HepG2 (cell line): Measurements from ENCODE around the gene TMIGD3. TPM values are rescaled to one million over a fixed set of nuclear protein-coding genes. Genes with fewer than 3 reads are reported as not detected.

ENCODE experiments used
- CREM ChIP-seq, 2 experiments: sonication (generic) in 1 of 2; formaldehyde crosslinking in 1 of 2; IDR thresholded peaks; 2 replicates each; pipeline versions ENCODE4 v1.4.0 to v1.6.1; 2016 to 2020; ENCODE audit warnings: antibody characterized with exemption in 1 of 2, mild to moderate bottlenecking in 1 of 2, missing genetic modification reagents in 1 of 2
- DDIT3 ChIP-seq: sonication (generic); formaldehyde crosslinking; IDR thresholded peaks from 2 replicates; pipeline ENCODE4 v1.4.0; 2020; ENCODE audit warnings: mild to moderate bottlenecking, missing genetic modification reagents
- EED ChIP-seq: sonication (generic); formaldehyde crosslinking; IDR thresholded peaks from 2 replicates; pipeline ENCODE4 v1.5.0; 2020; ENCODE audit warnings: mild to moderate bottlenecking, missing genetic modification reagents
- ELF1 ChIP-seq: sonication (generic); formaldehyde crosslinking; IDR thresholded peaks from 2 replicates; pipeline ENCODE4 v1.4.0; 2020; ENCODE audit warnings: missing genetic modification reagents
- EZH2 ChIP-seq: conservative IDR thresholded peaks from 2 replicates; pipeline ENCODE4 v1.6.1; 2012; ENCODE audit warnings: mild to moderate bottlenecking, low read depth, low read length, moderate library complexity
- ISX ChIP-seq: sonication (generic); formaldehyde crosslinking; conservative IDR thresholded peaks from 2 replicates; pipeline ENCODE4 v1.5.0; 2020; ENCODE audit warnings: missing genetic modification reagents
- KAT2B ChIP-seq: fragments of 150-350 bp; IDR thresholded peaks from 2 replicates; pipeline ENCODE4 v1.6.1; 2014; ENCODE audit warnings: low read depth, low read length, borderline replicate concordance
- RARA ChIP-seq: IDR thresholded peaks from 2 replicates; pipeline ENCODE4 v1.6.1; 2016; ENCODE audit warnings: missing genetic modification reagents, missing compliant biosample characterization
- SATB2 ChIP-seq: sonication (generic); formaldehyde crosslinking; IDR thresholded peaks from 2 replicates; pipeline ENCODE4 v1.5.0; 2020; ENCODE audit warnings: missing genetic modification reagents
- ZBTB40 ChIP-seq, 2 experiments: fragments of 450-650 bp in 1 of 2; sonication (generic) in 1 of 2; formaldehyde crosslinking in 1 of 2; IDR thresholded peaks; 2 replicates each; pipeline versions ENCODE4 v1.6.1 to v1.8.0; 2016 to 2022; ENCODE audit warnings: antibody characterized with exemption in 1 of 2, mild to moderate bottlenecking in 1 of 2, missing genetic modification reagents in 1 of 2
- ZKSCAN8 ChIP-seq: IDR thresholded peaks from 2 replicates; pipeline ENCODE4 v1.6.1; 2016; ENCODE audit warnings: borderline replicate concordance, missing genetic modification reagents, missing compliant biosample characterization
- ZNF451 ChIP-seq: sonication (generic); formaldehyde crosslinking; IDR thresholded peaks from 2 replicates; pipeline ENCODE4 v1.5.0; 2020; ENCODE audit warnings: mild to moderate bottlenecking, missing genetic modification reagents
- ZNF550 ChIP-seq: sonication (generic); formaldehyde crosslinking; IDR thresholded peaks from 2 replicates; pipeline ENCODE4 v1.4.0; 2020; ENCODE audit warnings: mild to moderate bottlenecking, missing genetic modification reagents, borderline replicate concordance
- ZNF558 ChIP-seq: sonication (generic); formaldehyde crosslinking; IDR thresholded peaks from 2 replicates; pipeline ENCODE4 v1.9.0; 2022; ENCODE audit warnings: mild to moderate bottlenecking, missing genetic modification reagents, borderline replicate concordance
- ZNF639 ChIP-seq: conservative IDR thresholded peaks from 2 replicates; pipeline ENCODE4 v1.6.1; 2018; ENCODE audit warnings: missing genetic modification reagents
- polyA plus RNA-seq, 8 experiments: library from polyadenylated mRNA; depleted of rRNA in 3 of 8; stranded (reverse) in 7 of 8; unstranded in 1 of 8; fragments of >200 nt; fragmentation: Illumina TruSeq in 4 of 8; extraction: Trizol in 4 of 8; gene quantifications; 2 replicates each; pipeline versions ENCODE4 v1.2.1 to v1.2.3, GENCODE V29; 2011 to 2016; ENCODE audit warnings: low read depth in 4 of 8, missing spikeins in 1 of 8, mixed read lengths in 1 of 8; ENCODE audit not compliant: insufficient read depth in 1 of 8
- total RNA-seq, 5 experiments: library from RNA; depleted of rRNA; stranded (reverse); fragments of >200 nt; fragmentation: Illumina TruSeq; extraction: Trizol; gene quantifications; 2 replicates each; pipeline ENCODE4 v1.2.3, GENCODE V29; 2016; ENCODE audit warnings: low read depth in 1 of 5

TMIGD3 gene
- total and polyA plus RNA-seq, 2 of the 13 experiments (the other 11 are each of a cell fraction or from before 2014, with no cell fraction given) = not detected

- TF ChIP-seq RARA (no peak), ZNF451 (CRISPR knock-in tag) (no peak), ISX (CRISPR knock-in tag) (no peak), DDIT3 (no peak), ZNF558 (CRISPR knock-in tag) (no peak), EED (CRISPR knock-in tag) (no peak), ZNF550 (CRISPR knock-in tag) (no peak), ELF1 (CRISPR knock-in tag) (no peak), ZNF639 (CRISPR knock-in tag) (no peak), EZH2 (no peak), ZKSCAN8 (no peak), ZBTB40 (IDR thresholded peaks at IDR 0.05) (no peak), ZBTB40 (CRISPR knock-in tag; IDR thresholded peaks at IDR 0.05) (no peak), KAT2B (no peak), SATB2 (CRISPR knock-in tag) (no peak), CREM (IDR thresholded peaks at IDR 0.05) (no peak), CREM (CRISPR knock-in tag; IDR thresholded peaks at IDR 0.05) (no peak)
Measured at GRCh38 chr1:111501645-111502044, 1.8 kb downstream of the TMIGD3 start (continued).
